Activated CD8-positive, alpha-beta T cell treated with anti-CD3 and anti-CD28 coated beads for 36 hours (primary cell): ENCODE measurements around the gene CDC25A. TPM values are rescaled to one million over a fixed set of nuclear protein-coding genes. Genes with fewer than 3 reads are reported as not detected.

ENCODE experiments used
- ATAC-seq: fragments of 200-7000 bp; cut with Tn5 transposase; one replicate; pipeline ENCODE4 v1.10.0; 2021; ENCODE audit warnings: mild to moderate bottlenecking, moderate library complexity
- CTCF ChIA-PET: fragments of 350-600 bp; sonication (Branson Sonifier 250); formaldehyde crosslinking; loops from one replicate; lab custom pipeline; 2021; ENCODE audit warnings: antibody characterized with exemption; lab: Charles Lee
- POLR2A ChIA-PET: fragments of 350-600 bp; sonication (Branson Sonifier 250); formaldehyde crosslinking; loops from one replicate; lab custom pipeline; 2021; ENCODE audit warnings: antibody characterized with exemption; lab: Charles Lee
- DNase-seq: peaks from one replicate; pipeline ENCODE4 v3.0.0-alpha.2; 2020
- H3K27ac Mint-ChIP-seq: one replicate; pipeline ENCODE4 v1.8.0; 2021; ENCODE audit warnings: mild to moderate bottlenecking, mixed read lengths
- H3K27me3 Mint-ChIP-seq: one replicate; pipeline ENCODE4 v1.8.0; 2021; ENCODE audit warnings: mixed read lengths
- H3K36me3 Mint-ChIP-seq: one replicate; pipeline ENCODE4 v1.8.0; 2021; ENCODE audit warnings: low read depth, mixed read lengths
- H3K4me1 Mint-ChIP-seq: one replicate; pipeline ENCODE4 v1.8.0; 2021; ENCODE audit warnings: low read depth, mixed read lengths
- H3K4me3 Mint-ChIP-seq: one replicate; pipeline ENCODE4 v1.8.0; 2021; ENCODE audit warnings: mild to moderate bottlenecking, moderate library complexity, mixed read lengths
- H3K9me3 Mint-ChIP-seq: one replicate; pipeline ENCODE4 v1.8.0; 2021; ENCODE audit warnings: mixed read lengths
- CTCF ChIP-seq: fragments of 200-600 bp; IDR thresholded peaks from one replicate; pipeline ENCODE4 v1.8.0; 2022; ENCODE audit warnings: antibody characterized with exemption, mild to moderate bottlenecking
- intact Hi-C: fragments of 100-400 bp; cut with micrococcal nuclease; formaldehyde crosslinking; loops from one replicate; pipeline ENCODE4 v1.10.0; 2022
- total RNA-seq, 2 experiments: library from RNA; stranded (reverse); gene quantifications; one replicate each; pipeline ENCODE4 v1.2.3, GENCODE V29; 2021

The CDC25A gene
- total RNA-seq, 2 experiments from 2014 or later = 34.1 to 38.4 TPM

GRCh38 chr3:48155122-48155521 lies 33.1 kb downstream of the CDC25A start:
- TF ChIP-seq CTCF = no peak
- Mint-ChIP-seq H3K9me3 (no peaks in the 10 kb centered on the region), H3K4me3 (no peak overlapping the region), H3K36me3 (peaks cover 13% of the 10 kb centered on the region), H3K27me3 (no peaks in the 10 kb centered on the region), H3K4me1 (no peaks in the 10 kb centered on the region), H3K27ac (no peak overlapping the region)
- ATAC-seq (no peak), DNase-seq (no peak)
- ChIA-PET CTCF (interaction anchor here (1.3 kb wide), 1 partner anchor 15 kb away, joined by 3 read pairs; no protein-coding TSS in a partner anchor), POLR2A (no interaction called here)
- intact Hi-C loops = loop anchor here (10.0 kb wide), 1 partner anchor 160 kb away; no protein-coding TSS in a partner anchor

- POLR2A ChIA-PET = no interaction called here
- Mint-ChIP-seq H3K9me3 (no peaks in the 10 kb centered on the region), H3K4me3 (no peak overlapping the region), H3K4me1 (no peaks in the 10 kb centered on the region), H3K36me3 (no peaks in the 10 kb centered on the region), H3K27ac (no peak overlapping the region), H3K27me3 (no peaks in the 10 kb centered on the region)
- intact Hi-C loops = loop anchor here (10.0 kb wide), 1 partner anchor 157 kb away; no protein-coding TSS in a partner anchor
- ATAC-seq (peak; percentile 8), DNase-seq (no peak)
- TF ChIP-seq CTCF = peak; percentile 5
- CTCF ChIA-PET = interaction anchor here (0.7 to 2.2 kb wide), 15 partner anchors 8 to 327 kb away, joined by 3 to 13 read pairs (median 4); no protein-coding TSS in a partner anchor
Measured at GRCh38 chr3:48151807-48152427, 36.3 kb downstream of the CDC25A start.

GRCh38 chr3:48151058-48151806 lies 37.0 kb downstream of the CDC25A start:
- Mint-ChIP-seq H3K4me3 (no peak overlapping the region), H3K27ac (no peak overlapping the region), H3K4me1 (no peaks in the 10 kb centered on the region), H3K27me3 (no peaks in the 10 kb centered on the region), H3K36me3 (no peaks in the 10 kb centered on the region), H3K9me3 (no peaks in the 10 kb centered on the region)
- intact Hi-C loops = loop anchor here (10.0 kb wide), 1 partner anchor 156 kb away; no protein-coding TSS in a partner anchor
- CTCF ChIA-PET = interaction anchor here (0.6 to 2.2 kb wide), 27 partner anchors 9 to 326 kb away, joined by 3 to 13 read pairs (median 3); no protein-coding TSS in a partner anchor
- POLR2A ChIA-PET = no interaction called here
- peak; percentile 98 for ATAC-seq
- peak; percentile 77 for DNase-seq
- TF ChIP-seq CTCF = peak; percentile 69

GRCh38 chr3:48143992-48144391 lies 44.2 kb downstream of the CDC25A start:
- CTCF ChIA-PET = no interaction called here
- ATAC-seq = no peak

More at GRCh38 chr3:48143992-48144391, 44.2 kb downstream of the CDC25A start:
- POLR2A ChIA-PET = no interaction called here
- Mint-ChIP-seq H3K27ac (no peak overlapping the region), H3K36me3 (no peaks in the 10 kb centered on the region), H3K4me3 (no peak overlapping the region), H3K4me1 (peaks cover 3% of the 10 kb centered on the region), H3K9me3 (no peaks in the 10 kb centered on the region), H3K27me3 (peaks cover 2% of the 10 kb centered on the region)
- DNase-seq = no peak
- intact Hi-C loops = no loop called here
- TF ChIP-seq CTCF = no peak
